ENCODE data around the gene USP40. TPM values are rescaled to one million over a fixed set of nuclear protein-coding genes. Genes with fewer than 3 reads are reported as not detected.
"Not testable (repeated sequence)": the region's sequence is repeated elsewhere in the genome, so short reads cannot be mapped to it uniquely, and the experiment has no call there.

USP40 gene
- total RNA-seq, 2 experiments from 2014 or later: 5.5 to 6.0 TPM

DNA sequence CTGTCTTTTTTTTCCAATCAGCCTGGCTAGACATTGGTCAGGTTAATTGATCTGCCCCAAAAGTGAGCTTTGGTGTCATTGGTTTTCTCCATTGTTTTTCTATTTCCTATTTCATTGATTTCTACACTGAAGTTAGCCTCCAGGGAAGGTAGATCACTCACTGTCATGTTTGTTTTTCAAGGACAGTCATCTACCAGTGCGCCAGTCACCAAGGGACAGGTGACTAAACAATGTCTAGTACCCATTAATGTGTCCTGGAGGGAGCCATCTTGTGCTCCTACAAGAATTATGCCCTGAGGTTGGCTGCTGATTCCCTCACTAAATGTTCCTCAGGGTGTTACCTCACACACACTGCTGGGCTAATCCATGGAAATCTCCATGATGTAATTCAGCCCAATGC is 17.6 kb upstream of the USP40 start:
- POLR2A ChIA-PET: no interaction called here
- H3K4me3 Mint-ChIP-seq: no peak overlapping the region
- DNase-seq: no peak
- no peak overlapping the region for H3K27ac Mint-ChIP-seq
- no peaks in the 10 kb centered on the region for H3K9me3 Mint-ChIP-seq
- no peaks in the 10 kb centered on the region for H3K36me3 Mint-ChIP-seq (ENCODE audit: low read depth)
- CTCF ChIA-PET: no interaction called here
- peaks cover 17% of the 10 kb centered on the region for H3K27me3 Mint-ChIP-seq
- no peaks in the 10 kb centered on the region for H3K4me1 Mint-ChIP-seq

DNA sequence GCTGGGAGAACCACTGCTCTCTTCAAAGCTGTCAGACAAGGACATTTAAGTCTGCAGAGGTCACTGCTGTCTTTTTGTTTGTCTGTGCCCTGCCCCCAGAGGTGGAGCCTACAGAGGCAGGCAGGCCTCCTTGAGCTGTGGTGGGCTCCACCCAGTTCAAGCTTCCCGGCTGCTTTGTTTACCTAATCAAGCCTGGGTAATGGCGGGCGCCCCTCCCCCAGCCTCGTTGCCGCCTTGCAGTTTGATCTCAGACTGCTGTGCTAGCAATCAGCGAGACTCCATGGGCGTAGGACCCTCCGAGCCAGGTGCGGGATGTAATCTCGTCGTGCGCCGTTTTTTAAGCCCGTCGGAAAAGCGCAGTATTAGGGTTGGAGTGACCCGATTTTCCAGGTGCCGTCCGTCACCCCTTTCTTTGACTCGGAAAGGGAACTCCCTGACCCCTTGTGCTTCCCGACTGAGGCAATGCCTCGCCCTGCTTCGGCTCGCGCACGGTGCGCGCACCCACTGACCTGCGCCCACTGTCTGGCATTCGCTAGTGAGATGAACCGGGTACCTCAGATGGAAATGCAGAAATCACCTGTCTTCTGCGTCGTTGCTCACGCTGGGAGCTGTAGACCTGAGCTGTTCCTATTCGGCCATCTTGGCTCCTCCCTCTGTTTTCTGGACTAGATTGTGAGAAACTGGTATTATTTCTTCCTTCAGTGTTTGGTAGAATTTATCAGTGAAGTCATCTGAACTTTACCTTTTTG is 16.8 kb upstream of the USP40 start:
- H3K4me1 Mint-ChIP-seq; H3K27ac Mint-ChIP-seq; H3K9me3 Mint-ChIP-seq; DNase-seq; H3K36me3 Mint-ChIP-seq (ENCODE audit: low read depth); H3K4me3 Mint-ChIP-seq; POLR2A ChIA-PET; CTCF ChIA-PET: not testable (repeated sequence)
- H3K27me3 Mint-ChIP-seq: peaks cover 14% of the 10 kb centered on the region

DNA sequence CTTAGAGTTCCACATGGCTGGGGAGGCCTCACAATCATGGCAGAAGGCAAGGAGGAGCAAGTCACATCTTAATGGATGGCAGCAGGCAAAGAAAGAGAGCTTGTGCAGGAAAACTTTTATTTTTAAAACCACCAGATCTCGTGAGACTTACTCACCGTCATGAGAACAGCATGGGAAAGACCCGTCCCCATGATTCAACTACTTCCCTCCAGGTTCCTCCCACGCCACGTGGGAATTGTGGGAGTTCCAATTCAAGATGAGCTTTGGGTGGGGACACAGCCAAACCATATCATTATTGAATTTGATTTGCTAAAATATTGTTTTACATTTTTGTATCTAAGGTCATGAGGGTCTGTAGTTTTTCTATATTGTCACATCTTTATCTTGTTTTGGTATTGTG is 10.8 kb upstream of the USP40 start:
- POLR2A ChIA-PET; CTCF ChIA-PET; H3K27ac Mint-ChIP-seq; H3K36me3 Mint-ChIP-seq (ENCODE audit: low read depth); H3K4me1 Mint-ChIP-seq; H3K9me3 Mint-ChIP-seq; H3K4me3 Mint-ChIP-seq; DNase-seq: not testable (repeated sequence)
- H3K27me3 Mint-ChIP-seq: peaks cover 10% of the 10 kb centered on the region

DNA sequence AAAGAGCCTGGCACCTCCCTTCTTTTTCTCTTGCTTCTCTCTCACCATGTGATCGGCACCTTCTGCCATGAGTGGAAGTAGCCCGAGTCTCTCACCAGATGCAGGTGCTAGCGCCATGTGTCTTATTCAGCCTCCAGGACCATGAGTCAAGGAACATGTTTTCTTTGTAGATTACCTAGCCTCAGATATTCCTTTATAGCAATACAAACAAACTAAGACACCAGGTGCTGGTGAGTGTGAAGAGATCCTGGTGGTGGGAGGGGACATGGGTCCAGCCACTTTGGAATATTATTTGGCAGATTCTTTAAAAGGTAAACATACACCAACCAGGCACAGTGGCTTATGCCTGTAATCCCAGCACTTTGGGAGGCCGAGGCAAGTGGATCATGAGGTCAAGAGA is 5.9 kb upstream of the USP40 start:
- H3K4me3 Mint-ChIP-seq: no peak overlapping the region
- ChIA-PET CTCF (interaction anchor here (1.2 kb wide), 1 partner anchor 69 kb away, joined by 4 read pairs; no protein-coding TSS in a partner anchor), POLR2A (no interaction called here)
- H3K27ac Mint-ChIP-seq: no peak overlapping the region
- no peaks in the 10 kb centered on the region for H3K4me1 Mint-ChIP-seq
- peaks cover 36% of the 10 kb centered on the region for H3K27me3 Mint-ChIP-seq
- H3K9me3 Mint-ChIP-seq: peaks cover 2% of the 10 kb centered on the region
- no peak for DNase-seq
- H3K36me3 Mint-ChIP-seq (ENCODE audit: low read depth): no peaks in the 10 kb centered on the region

DNA sequence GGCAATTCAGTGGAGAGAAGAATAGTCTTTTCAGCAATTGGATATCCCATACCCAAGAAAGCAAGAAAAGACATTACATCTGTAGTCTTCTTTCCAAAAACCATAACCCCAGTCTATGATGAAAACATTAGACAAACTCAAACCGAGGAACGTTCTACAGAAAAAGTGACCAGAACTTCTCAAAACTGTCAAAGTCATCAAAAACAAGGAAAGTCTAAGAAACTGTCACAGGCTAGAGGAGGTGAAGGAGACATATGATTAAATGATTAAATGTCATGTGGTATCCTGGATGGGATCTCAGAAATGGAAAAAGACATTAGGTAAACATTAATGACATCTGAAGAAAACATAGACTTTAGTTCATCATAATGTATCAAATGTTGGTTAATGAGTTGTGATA is 4.9 kb upstream of the USP40 start:
- H3K4me3 Mint-ChIP-seq: no peak overlapping the region
- ChIA-PET POLR2A (no interaction called here), CTCF (no interaction called here)
- H3K27me3 Mint-ChIP-seq: peaks cover 34% of the 10 kb centered on the region
- DNase-seq: no peak
- H3K27ac Mint-ChIP-seq: no peak overlapping the region
- H3K36me3 Mint-ChIP-seq (ENCODE audit: low read depth): no peaks in the 10 kb centered on the region
- H3K9me3 Mint-ChIP-seq: no peaks in the 10 kb centered on the region
- no peaks in the 10 kb centered on the region for H3K4me1 Mint-ChIP-seq

DNA sequence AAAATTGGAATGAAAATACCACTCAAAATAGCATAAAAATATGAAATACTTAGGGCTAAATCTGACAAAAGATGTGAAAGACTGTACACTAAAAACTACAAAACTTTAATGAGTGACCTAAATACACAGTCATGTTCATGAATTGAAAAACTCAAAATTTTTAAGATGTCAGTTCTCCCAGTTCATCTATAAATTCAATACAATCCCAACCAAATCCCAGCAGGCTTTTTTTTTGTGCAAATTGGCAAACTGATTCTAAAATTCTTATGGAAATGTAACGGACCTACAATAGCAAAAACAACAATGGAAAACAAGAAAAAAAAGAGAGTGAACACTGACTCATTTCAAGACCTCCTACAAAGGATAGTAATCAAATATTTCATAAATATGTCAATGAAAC is 4.4 kb upstream of the USP40 start:
- no peak for DNase-seq
- POLR2A ChIA-PET: no interaction called here
- H3K4me1 Mint-ChIP-seq: peaks cover 3% of the 10 kb centered on the region
- no peak overlapping the region for H3K27ac Mint-ChIP-seq
- CTCF ChIA-PET: no interaction called here
- H3K4me3 Mint-ChIP-seq: no peak overlapping the region
- no peaks in the 10 kb centered on the region for H3K9me3 Mint-ChIP-seq
- H3K27me3 Mint-ChIP-seq: peaks cover 34% of the 10 kb centered on the region
- H3K36me3 Mint-ChIP-seq (ENCODE audit: low read depth): no peaks in the 10 kb centered on the region

DNA sequence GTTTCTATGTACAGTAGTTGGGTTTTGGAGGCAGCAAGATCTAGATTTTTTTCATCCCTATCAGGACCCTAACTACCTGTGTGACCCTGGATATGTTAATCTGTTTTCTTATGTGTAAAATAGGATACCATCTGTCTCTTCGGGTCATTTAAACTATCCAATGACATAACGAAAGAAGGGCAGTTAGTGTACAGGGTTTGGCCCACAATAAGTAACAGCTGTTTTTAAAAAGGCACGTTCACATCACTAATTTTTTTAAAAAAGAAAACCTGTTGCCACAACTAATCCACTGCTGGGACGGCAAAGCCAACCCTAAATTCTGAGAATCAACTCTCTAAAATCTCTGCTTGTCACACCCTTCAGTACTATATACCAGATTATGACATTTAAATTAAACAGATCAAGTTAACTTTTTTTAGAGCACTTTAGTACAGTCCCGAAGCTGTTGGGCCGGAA is 869 bp downstream of the USP40 start:
- Mint-ChIP-seq H3K27me3 (peaks cover 14% of the 10 kb centered on the region), H3K4me1 (peaks cover 15% of the 10 kb centered on the region), H3K36me3 (ENCODE audit: low read depth) (no peaks in the 10 kb centered on the region), H3K4me3 (peak overlapping the region; percentile 89), H3K27ac (peak overlapping the region; percentile 99), H3K9me3 (no peaks in the 10 kb centered on the region)
- DNase-seq: no peak
- ChIA-PET CTCF (interaction anchor here (0.7 kb wide), 1 partner anchor 12 kb away, joined by 3 read pairs; no protein-coding TSS in a partner anchor), POLR2A (no interaction called here)

DNA sequence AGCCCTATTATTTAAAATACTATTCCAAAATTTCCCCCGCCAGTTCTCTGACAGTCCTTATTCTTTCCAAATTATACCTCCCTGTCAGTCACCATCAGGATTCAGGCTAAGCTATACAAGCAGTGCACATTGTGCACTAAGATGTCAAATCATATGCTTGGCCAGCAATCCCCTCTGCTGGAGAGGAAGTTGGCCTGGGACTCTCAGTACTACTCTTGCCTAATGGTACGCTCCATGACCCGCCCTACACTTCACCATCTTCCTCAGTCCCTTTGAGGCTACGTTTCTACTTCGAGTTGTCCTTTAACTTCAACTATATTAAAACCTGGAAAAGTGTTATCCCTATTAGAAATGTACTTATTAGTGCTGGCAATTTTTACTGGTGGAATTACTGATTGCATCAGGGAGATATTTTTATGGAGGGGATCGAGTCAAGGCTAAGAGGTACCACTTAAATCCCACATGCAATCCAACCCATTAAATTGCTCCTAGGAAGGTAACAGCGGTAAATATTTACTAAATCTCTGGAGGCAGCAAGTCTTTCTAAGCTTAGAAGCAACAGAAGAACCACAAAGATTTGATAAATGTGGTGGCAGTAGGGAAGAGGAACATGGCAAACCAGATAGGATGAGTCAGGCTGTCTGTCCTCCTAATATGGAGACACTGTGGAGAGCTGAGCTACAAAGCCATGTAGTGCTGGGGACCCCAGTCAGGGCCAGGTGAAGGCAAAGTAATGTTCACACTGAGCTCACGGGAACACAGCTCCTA is 2.7 kb downstream of the USP40 start:
- H3K27me3 Mint-ChIP-seq: peaks cover 5% of the 10 kb centered on the region
- H3K9me3 Mint-ChIP-seq: peaks cover 2% of the 10 kb centered on the region
- no peak for DNase-seq
- H3K36me3 Mint-ChIP-seq (ENCODE audit: low read depth): peaks cover 2% of the 10 kb centered on the region
- H3K4me1 Mint-ChIP-seq: peaks cover 15% of the 10 kb centered on the region
- H3K27ac Mint-ChIP-seq: no peak overlapping the region
- no peak overlapping the region for H3K4me3 Mint-ChIP-seq
- POLR2A ChIA-PET: no interaction called here
- CTCF ChIA-PET: interaction anchor here (0.5 to 1.3 kb wide), 5 partner anchors 12 to 1961 kb away, joined by 3 to 4 read pairs (median 3); no protein-coding TSS in a partner anchor

DNA sequence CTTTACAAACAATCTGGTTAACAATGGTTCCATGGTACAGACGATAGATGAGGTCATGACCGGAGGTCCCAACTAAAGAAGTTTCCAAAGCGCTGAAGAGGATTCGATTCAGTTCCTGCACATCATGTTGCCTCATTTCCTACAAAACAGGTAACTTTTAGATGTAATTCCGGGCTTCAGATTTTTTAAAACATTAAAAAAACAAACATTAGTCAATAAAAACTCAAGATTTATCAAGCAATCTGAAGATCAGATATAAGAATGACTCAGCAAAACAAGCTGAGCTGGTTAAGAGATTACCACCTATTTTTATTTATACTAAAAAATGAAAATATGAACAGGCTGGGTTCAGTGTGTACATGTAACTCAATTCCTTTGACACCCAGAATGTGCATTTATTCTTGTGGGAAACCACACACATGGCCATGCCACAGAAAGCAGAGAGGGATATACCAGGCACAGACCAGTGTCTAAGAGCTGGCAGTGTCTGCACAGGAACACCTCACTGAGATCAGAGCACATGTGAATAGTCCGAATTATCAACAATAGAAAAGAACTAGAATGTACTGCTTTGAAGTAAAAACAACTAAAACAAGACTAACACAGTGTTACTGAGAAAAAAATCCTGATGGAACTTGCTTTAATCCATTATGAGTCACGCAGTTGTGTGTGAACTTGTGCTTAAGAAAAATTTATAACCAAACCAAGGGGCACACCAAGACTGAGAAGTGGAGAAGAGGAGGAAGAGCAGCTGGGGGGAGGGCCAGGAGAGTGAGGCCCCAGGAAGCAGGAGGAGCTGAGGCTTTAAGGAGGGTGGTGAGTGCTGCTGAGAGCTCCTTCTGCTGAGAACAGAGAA is 9.5 kb downstream of the USP40 start:
- H3K36me3 Mint-ChIP-seq (ENCODE audit: low read depth): peaks cover 3% of the 10 kb centered on the region
- peaks cover 2% of the 10 kb centered on the region for H3K9me3 Mint-ChIP-seq
- H3K27me3 Mint-ChIP-seq: no peaks in the 10 kb centered on the region
- peak overlapping the region; percentile 47 for H3K27ac Mint-ChIP-seq
- DNase-seq: no peak
- H3K4me1 Mint-ChIP-seq: peaks cover 10% of the 10 kb centered on the region
- ChIA-PET CTCF (no interaction called here), POLR2A (no interaction called here)
- no peak overlapping the region for H3K4me3 Mint-ChIP-seq

DNA sequence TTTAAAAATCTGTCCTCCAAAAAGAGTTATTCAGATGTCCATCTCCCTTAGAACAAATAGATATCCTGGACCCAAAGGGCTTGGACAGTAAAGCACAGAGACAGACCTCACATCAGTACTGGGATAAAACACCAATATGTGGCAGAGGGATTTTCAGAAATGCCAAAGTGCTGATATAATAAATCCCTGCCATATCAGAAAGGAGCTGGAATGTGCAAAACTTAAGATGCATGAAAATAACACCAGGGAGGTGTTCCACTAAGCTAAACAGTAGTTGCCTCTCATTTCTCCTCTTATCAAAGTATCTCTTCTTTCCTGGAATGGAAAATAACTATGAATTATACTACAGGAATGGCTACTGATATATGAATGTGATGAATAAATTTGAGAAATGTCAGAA is 13.2 kb downstream of the USP40 start:
- Mint-ChIP-seq H3K36me3 (ENCODE audit: low read depth) (peaks cover 2% of the 10 kb centered on the region), H3K4me3 (no peak overlapping the region), H3K9me3 (no peaks in the 10 kb centered on the region), H3K27me3 (no peaks in the 10 kb centered on the region), H3K27ac (no peak overlapping the region), H3K4me1 (peaks cover 10% of the 10 kb centered on the region)
- DNase-seq: no peak
- POLR2A ChIA-PET: no interaction called here
- CTCF ChIA-PET: interaction anchor here (1.1 kb wide), 1 partner anchor 12 kb away, joined by 3 read pairs; no protein-coding TSS in a partner anchor

DNA sequence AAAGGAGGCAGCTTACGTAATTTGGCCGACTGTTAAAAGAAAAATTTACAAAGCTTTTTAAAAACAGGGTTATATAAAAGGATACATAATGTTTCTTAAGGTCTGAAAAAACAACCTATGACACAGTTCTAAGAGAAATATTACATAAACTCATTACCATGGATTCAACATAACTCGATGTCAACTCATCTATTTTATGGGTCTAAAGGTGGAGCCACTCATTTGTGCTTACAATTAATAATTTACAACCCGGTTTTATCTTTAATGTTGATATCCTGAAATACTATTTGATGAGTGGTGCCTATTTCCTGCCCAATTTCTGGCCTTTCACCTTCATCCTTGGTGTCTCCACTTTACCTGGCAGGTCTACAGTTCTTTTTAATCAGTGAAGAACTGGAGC is 15.1 kb downstream of the USP40 start:
- POLR2A ChIA-PET: no interaction called here
- CTCF ChIA-PET: interaction anchor here (1.3 kb wide), 1 partner anchor 12 kb away, joined by 4 read pairs; no protein-coding TSS in a partner anchor
- Mint-ChIP-seq H3K4me3 (no peak overlapping the region), H3K36me3 (ENCODE audit: low read depth) (no peaks in the 10 kb centered on the region), H3K27ac (no peak overlapping the region), H3K4me1 (peaks cover 1% of the 10 kb centered on the region), H3K9me3 (no peaks in the 10 kb centered on the region), H3K27me3 (no peaks in the 10 kb centered on the region)
- DNase-seq: no peak

DNA sequence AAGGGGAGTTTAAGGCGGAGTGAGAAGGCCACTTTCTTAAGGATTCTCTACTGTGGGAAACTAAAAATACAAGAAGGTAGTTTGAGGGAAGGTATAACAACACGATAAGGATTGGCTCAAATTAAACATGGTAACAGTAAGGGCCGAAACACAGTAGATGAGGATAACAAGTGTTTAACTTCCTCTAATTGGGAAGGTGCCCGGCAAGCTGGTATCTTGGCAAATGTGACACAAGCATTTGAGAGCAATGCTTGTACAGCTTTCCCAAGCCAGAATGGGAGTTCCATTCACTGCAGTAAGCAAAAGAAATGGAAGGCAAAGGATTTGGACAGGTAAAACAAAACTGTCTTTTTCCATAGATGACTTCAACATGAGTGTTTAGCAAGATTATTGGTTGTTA is 19.8 kb downstream of the USP40 start:
- CTCF ChIA-PET: no interaction called here
- DNase-seq: no peak
- Mint-ChIP-seq H3K36me3 (ENCODE audit: low read depth) (peaks cover 1% of the 10 kb centered on the region), H3K27ac (no peak overlapping the region), H3K4me1 (peaks cover 13% of the 10 kb centered on the region), H3K4me3 (no peak overlapping the region), H3K9me3 (no peaks in the 10 kb centered on the region), H3K27me3 (no peaks in the 10 kb centered on the region)
- POLR2A ChIA-PET: no interaction called here

DNA sequence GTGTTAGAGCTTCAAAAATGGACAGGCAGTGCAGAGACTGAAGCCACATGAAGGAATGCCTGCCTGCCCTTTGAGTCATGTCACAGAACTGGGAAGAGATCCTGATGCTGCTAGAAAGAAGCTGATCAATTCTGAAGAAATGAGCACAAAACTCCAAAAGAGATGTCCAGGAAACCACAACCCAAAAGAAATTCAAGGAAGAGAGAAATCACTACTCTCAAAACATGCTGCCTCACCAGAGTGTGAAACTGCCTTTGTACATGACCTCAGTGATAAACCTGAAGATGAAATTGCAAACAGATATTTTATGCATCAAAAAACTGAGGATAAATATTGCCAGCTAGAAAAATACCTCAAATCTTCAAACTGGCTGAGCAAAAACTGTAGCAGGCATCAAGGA is 20.5 kb downstream of the USP40 start:
- Mint-ChIP-seq H3K4me1 (peaks cover 13% of the 10 kb centered on the region), H3K36me3 (ENCODE audit: low read depth) (peaks cover 1% of the 10 kb centered on the region), H3K4me3 (no peak overlapping the region), H3K27me3 (no peaks in the 10 kb centered on the region), H3K27ac (no peak overlapping the region), H3K9me3 (no peaks in the 10 kb centered on the region)
- POLR2A ChIA-PET: no interaction called here
- CTCF ChIA-PET: interaction anchor here (1.1 kb wide), 1 partner anchor 9 kb away, joined by 3 read pairs; no protein-coding TSS in a partner anchor
- DNase-seq: no peak

All from activated CD4-positive, alpha-beta T cell treated with anti-CD3 and anti-CD28 coated beads, Interleukin-2, amount 10 ng/mL, durations not matched to agents 7 days and 5 days (primary cell).